Glomerular visceral epithelial cell (primary cell): Measurements from ENCODE around the gene TBC1D2B.
"Not testable (repeated sequence)": the region's sequence is repeated elsewhere in the genome, so short reads cannot be mapped to it uniquely, and the experiment has no call there.

ENCODE experiments used
- DNase-seq: peaks from one replicate; pipeline ENCODE4 v3.0.0-alpha.2; 2016; ENCODE audit errors: extremely low spot score

TBC1D2B gene

GRCh38 chr15:77975332-77976094, 102.0 kb downstream of the TBC1D2B start:
- DNase-seq: no peak

GRCh38 chr15:77974416-77975331, 102.8 kb downstream of the TBC1D2B start:
- DNase-seq: no peak

DNA sequence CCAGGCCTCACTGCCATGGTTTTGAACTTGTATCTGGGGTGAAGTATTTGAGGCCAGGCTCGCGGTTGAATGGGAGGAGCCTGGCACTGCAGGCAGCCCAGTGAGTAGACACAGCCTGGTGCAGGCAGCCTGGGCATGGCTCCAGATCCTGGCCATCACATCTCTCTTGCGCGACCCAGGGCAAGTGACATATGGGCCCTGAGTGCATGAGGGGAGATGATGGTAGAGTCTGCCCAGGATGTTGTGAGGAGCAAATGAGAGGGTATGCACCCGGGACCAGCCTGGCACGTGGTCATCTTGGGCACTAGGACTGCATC, 103.5 kb downstream of the TBC1D2B start:
- DNase-seq: peak; percentile 58

- DNase-seq: not testable (repeated sequence)
Measured at GRCh38 chr15:77973273-77974097, 104.0 kb downstream of the TBC1D2B start.

DNA sequence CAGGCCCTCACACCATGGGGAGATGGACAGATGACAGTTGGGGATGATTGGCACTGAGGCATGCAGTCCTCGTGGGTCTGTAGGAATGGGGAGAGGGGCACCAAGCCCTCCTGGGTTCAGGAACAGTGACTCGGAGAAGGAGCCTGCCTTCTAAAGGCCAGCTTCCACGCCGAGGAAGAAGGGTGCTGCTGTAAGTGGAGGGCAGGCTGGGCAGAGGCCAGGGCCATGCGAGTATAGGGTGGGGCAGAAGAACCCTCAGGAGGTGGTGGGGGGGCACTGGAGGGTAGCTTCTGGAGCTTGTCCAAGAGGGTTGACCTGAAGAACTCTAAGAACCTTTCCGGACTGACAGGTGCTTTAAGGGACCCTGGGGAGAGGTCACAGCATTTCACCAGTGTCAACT, 104.8 kb downstream of the TBC1D2B start:
- not testable (repeated sequence) for DNase-seq

DNA sequence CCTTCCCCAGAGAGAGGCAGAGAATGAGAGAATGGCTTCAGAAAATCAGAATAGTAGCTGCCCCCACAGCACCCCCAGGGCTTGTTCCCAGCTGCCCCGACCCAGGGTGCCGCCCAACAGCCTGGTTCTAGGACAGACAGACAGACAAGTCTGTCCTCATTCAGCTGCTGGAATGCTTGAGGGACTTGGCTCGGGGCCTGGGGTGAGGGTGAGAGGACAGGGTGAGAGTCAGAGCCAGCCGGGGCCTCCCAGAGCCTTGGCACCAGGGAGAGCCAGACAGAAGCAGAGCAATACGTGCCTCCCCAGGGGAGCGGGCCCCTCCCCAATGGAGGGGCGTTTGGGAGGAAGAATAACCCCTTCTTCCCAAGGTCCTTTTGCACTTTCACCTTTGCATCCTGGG, 105.6 kb downstream of the TBC1D2B start:
- DNase-seq: not testable (repeated sequence)

- not testable (repeated sequence) for DNase-seq
Measured at GRCh38 chr15:77970813-77971360, 106.6 kb downstream of the TBC1D2B start.

- no peak for DNase-seq
Measured at GRCh38 chr15:77969055-77969454, 108.5 kb downstream of the TBC1D2B start.

DNA sequence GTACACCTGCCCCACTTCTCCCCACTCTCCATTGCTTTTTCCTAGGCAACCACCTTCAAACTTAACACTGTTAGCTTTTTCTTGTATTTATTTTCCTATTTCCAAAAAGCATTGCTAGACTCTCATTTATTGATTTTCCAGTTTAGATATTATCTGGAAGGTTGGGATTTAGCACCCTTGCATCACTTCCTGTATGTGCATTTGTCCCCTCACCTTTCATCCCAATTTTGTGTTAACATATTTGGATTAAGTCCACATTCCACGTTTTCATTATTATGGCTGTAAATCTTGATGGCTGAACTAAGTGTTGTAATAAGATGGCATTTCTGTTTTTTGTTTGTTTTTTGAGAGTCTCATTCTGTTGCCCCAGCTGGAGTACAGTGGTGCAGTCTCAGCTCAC, 109.7 kb downstream of the TBC1D2B start:
- no peak for DNase-seq

- DNase-seq: not testable (repeated sequence)
Measured at GRCh38 chr15:77967235-77967615, 110.3 kb downstream of the TBC1D2B start.

DNA sequence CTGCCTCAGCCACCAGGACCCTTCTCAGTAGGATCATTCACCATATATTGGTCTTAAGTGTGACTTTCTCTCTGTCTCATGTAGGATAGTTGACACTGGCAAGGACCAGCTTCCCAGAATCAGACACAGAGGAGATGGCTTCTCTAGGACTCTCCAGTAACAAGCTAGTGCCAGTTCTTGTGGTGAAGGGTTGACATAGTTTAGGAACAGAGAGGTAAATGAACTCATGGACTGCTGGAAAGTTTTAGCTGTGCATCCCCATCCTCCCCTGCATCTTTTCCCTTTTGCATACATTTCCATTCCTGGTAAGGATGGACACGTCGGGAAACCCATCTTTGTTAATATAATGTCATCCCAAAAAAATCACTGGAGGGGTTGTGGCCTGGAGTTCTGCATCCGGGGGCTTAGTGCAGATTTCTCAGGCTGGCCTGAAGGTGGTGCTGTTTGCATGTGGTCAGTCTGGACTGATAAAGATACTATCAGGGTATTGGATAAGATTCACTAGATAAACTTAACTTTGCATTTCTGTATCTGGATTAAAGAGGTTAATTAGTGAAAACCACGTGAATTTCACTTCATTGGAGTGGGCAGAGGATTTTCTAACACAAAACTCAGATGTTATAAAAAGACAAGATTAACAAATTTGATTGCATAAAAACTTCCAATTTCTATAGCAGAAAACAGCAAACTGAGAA, 110.8 kb downstream of the TBC1D2B start:
- DNase-seq: peak; percentile 55

- DNase-seq: no peak
Measured at GRCh38 chr15:77964193-77964592, 113.3 kb downstream of the TBC1D2B start.

- peak; percentile 76 for DNase-seq
Measured at GRCh38 chr15:77959432-77959879, 118.1 kb downstream of the TBC1D2B start.

- not testable (repeated sequence) for DNase-seq
Measured at GRCh38 chr15:77958716-77959431, 118.6 kb downstream of the TBC1D2B start.

GRCh38 chr15:77958021-77958420, 119.5 kb downstream of the TBC1D2B start:
- not testable (repeated sequence) for DNase-seq

DNA sequence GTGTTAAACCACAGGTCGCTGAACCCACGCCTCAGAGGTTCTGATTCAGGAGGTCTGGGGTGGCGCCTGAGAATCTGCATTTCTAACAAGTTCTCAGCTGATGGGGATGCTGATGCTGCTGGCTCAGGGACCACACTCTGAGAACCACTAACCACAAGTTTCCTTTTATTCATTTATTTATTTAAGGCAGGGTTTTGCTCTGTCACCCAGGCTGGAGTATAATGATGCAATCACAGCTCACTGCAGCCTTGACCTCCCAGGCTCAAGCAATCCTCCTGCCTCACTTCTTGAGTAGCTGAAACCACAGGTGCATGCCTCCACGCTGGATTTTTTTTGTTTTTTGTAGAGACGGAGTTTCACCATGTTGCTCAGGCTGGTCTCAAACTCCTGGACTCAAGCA, 123.6 kb downstream of the TBC1D2B start:
- DNase-seq: peak; percentile 58

DNA sequence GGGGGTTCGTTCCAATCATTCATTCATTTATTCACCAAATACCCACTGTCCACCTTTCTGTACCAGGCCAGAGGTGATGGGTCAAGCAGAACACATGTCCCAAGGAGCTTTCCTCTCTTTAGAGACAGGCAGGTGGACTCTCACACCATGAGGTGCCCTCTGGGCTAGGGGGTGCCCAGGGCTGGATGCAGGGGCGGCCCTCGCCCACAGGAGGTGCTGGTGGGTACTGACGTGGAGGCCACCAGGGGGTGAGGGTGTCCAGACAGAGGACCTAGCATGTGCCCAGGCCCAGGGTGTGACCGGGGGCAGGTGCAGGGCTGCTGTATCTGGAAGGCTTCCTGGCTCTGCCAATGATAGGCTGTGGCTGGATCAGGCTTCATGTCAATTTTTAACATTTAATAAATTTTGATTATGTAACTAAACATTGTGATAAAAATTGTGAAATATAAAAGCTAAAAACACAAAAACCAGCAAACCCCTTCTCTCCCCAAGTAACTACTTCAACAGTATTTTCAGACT, 124.5 kb downstream of the TBC1D2B start:
- DNase-seq: not testable (repeated sequence)

GRCh38 chr15:77951105-77951786, 126.3 kb downstream of the TBC1D2B start:
- DNase-seq: not testable (repeated sequence)

DNA sequence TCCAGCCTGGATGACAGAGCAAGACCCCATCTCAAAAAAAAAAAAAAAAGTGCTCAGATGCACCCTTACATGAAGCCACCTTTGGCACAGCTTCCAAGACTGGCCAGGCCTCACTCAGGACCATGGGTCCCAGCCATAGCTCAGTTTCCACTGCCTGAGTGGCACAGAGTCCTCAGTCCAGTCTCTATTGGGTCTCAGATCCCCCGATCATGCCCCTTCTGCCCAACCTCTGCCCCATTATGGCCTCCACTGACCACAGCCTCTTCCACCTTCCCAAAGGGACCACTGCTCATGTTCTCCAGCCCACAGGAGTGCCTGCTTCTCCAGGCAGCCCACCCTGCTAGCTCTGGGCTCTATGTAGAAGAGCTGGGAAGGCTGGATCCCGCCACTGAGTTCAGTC, 127.0 kb downstream of the TBC1D2B start:
- DNase-seq: not testable (repeated sequence)
